Prostate gland (tissue), 2 donors: ENCODE results near the gene CTNNA2. TPM values are rescaled to one million over a fixed set of nuclear protein-coding genes. Genes with fewer than 3 reads are reported as not detected.

Experiments used
- DNase-seq: peaks from one replicate; pipeline ENCODE4 v3.0.0-alpha.2; 2019; ENCODE audit warnings: low spot score
- H3K27ac ChIP-seq, 2 donors: fragments of 200-600 bp; sonication (generic); 2 replicates each; pipeline ENCODE4 v1.5.1; 2017 to 2019
- H3K27me3 ChIP-seq: fragments of 200-600 bp; sonication (generic); replicated peaks from 2 replicates; pipeline ENCODE4 v1.5.1; 2019; ENCODE audit not compliant: insufficient read depth
- H3K36me3 ChIP-seq, 2 donors: fragments of 200-600 bp; sonication (generic); 1 replicate in 1 of 2; 2 replicates in 1 of 2; pipeline versions ENCODE4 v1.5.1 to v1.8.1; 2017 to 2019
- H3K4me1 ChIP-seq: fragments of 200-600 bp; sonication (generic); replicated peaks from 2 replicates; pipeline ENCODE4 v1.5.1; 2019
- H3K4me3 ChIP-seq, 2 donors: fragments of 200-600 bp; sonication (generic); 2 replicates each; pipeline ENCODE4 v1.5.1; 2017 to 2019
- H3K9me3 ChIP-seq: fragments of 200-600 bp; sonication (generic); 2 replicates; pipeline ENCODE4 v1.5.1; 2017
- CTCF ChIP-seq, 4 experiments: fragments of 200-600 bp in 2 of 4; fragments of 450-650 bp in 2 of 4; sonication (generic) in 2 of 4; IDR thresholded peaks; 1 replicate in 3 of 4; 2 replicates in 1 of 4; pipeline ENCODE4 v1.5.1; 2016 to 2019; ENCODE audit warnings: antibody characterized with exemption in 4 of 4, mild to moderate bottlenecking in 2 of 4, moderate library complexity in 2 of 4
- POLR2A ChIP-seq: fragments of 450-650 bp; IDR thresholded peaks from one replicate; pipeline ENCODE4 v1.6.1; 2016; ENCODE audit warnings: antibody characterized with exemption, mild to moderate bottlenecking
- POLR2AphosphoS5 ChIP-seq: sonication (generic); formaldehyde crosslinking; IDR thresholded peaks from one replicate; pipeline ENCODE4 v1.6.1; 2017; ENCODE audit warnings: antibody characterized with exemption
- WGBS: methylation state at CpG from one replicate; pipeline ENCODE4 v1.1.5; 2018; 5-methylcytosine and 5-hydroxymethylcytosine counted together
- intact Hi-C: fragments of 100-400 bp; cut with DNase I; formaldehyde crosslinking; loops from one replicate; pipeline ENCODE4 v1.14.2; 2022
- total RNA-seq, 2 donors: library from RNA; depleted of rRNA; stranded (reverse); fragments of >200 nt; gene quantifications; one replicate each; pipeline ENCODE4 v1.1.0, GENCODE V29; 2016

Gene CTNNA2
- total RNA-seq, 2 donors from 2014 or later: 24.3 TPM; not detected in 1

GRCh38 chr2:79860228-79861058, 347.6 kb downstream of the CTNNA2 start:
- DNase-seq: no peak
- no peak overlapping the region for H3K27ac ChIP-seq
- H3K4me1 ChIP-seq: no peaks in the 10 kb centered on the region
- no peaks in the 10 kb centered on the region for H3K9me3 ChIP-seq
- TF ChIP-seq POLR2A (no peak), CTCF (IDR thresholded peaks at IDR 0.05) (peak in 1 of 4 experiments; percentile 38)
- intact Hi-C loops: no loop called here
- H3K4me3 ChIP-seq: no peak overlapping the region
- WGBS: 44% methylated on average over 10 of the region's 10 CpGs
- no peaks in the 10 kb centered on the region for H3K27me3 ChIP-seq
- H3K36me3 ChIP-seq: no peaks in the 10 kb centered on the region

DNA sequence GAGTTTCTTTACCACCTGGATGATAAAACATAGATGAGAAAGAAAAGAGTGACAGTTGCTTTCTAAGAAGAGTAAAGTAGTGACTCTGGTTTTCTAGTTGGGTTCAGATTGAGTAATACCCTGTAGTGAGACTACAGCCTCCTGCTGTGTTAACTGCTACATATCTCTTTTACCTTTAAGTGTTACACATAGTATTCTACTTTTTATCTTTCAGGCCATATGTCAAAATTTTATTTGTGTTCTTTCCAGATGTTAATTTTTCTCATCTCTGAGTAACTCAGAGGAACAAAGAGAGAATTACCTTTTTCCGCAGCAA, 348.2 kb downstream of the CTNNA2 start:
- no peak overlapping the region for H3K4me3 ChIP-seq
- intact Hi-C loops: no loop called here
- H3K27ac ChIP-seq: no peak overlapping the region
- H3K4me1 ChIP-seq: no peaks in the 10 kb centered on the region
- TF ChIP-seq POLR2AphosphoS5 (no peak), POLR2A (no peak), CTCF (IDR thresholded peaks at IDR 0.05) (no peak)
- no peaks in the 10 kb centered on the region for H3K27me3 ChIP-seq
- no peaks in the 10 kb centered on the region for H3K9me3 ChIP-seq
- no peaks in the 10 kb centered on the region for H3K36me3 ChIP-seq
- 90% methylated on average over 1 of the region's 1 CpG for WGBS
- DNase-seq: no peak

DNA sequence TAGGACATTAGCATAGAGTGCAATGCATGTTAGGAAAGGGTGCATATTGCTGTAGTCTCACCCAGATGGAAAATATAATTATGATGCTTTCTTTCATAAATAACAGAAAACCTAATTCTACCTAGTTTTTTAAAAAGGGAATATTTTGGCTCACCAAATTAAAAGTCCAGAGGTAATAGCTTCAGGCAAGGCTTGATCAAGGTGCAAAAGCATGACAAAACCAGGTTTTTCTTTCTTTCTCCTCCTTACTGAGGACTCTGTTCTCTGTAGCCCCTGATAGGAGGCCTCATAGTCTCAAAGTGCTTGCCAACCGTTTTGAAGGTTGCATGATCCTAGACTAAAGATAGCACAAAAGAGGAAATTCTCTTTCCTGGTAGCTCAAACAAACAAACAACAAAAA, 349.9 kb downstream of the CTNNA2 start:
- no peaks in the 10 kb centered on the region for H3K9me3 ChIP-seq
- TF ChIP-seq POLR2AphosphoS5 (no peak), CTCF (IDR thresholded peaks at IDR 0.05) (no peak), POLR2A (no peak)

GRCh38 chr2:79872656-79873055, 359.8 kb downstream of the CTNNA2 start:
- H3K36me3 ChIP-seq: no peaks in the 10 kb centered on the region
- H3K4me1 ChIP-seq: no peaks in the 10 kb centered on the region
- no peak overlapping the region for H3K27ac ChIP-seq
- no peaks in the 10 kb centered on the region for H3K27me3 ChIP-seq
- TF ChIP-seq POLR2A (no peak), CTCF (IDR thresholded peaks at IDR 0.05) (no peak), POLR2AphosphoS5 (no peak)
- 66% methylated on average over 2 of the region's 2 CpGs for WGBS
- H3K4me3 ChIP-seq: no peak overlapping the region
- H3K9me3 ChIP-seq: no peaks in the 10 kb centered on the region
- intact Hi-C loops: no loop called here
- no peak for DNase-seq

More for the DNA sequence above, 349.9 kb downstream of the CTNNA2 start:
- intact Hi-C loops: no loop called here
- Histone ChIP-seq H3K27ac (no peak overlapping the region), H3K4me3 (no peak overlapping the region), H3K36me3 (no peaks in the 10 kb centered on the region), H3K27me3 (no peaks in the 10 kb centered on the region), H3K4me1 (no peaks in the 10 kb centered on the region)
- WGBS: 21% methylated on average over 1 of the region's 1 CpG
- no peak for DNase-seq

DNA sequence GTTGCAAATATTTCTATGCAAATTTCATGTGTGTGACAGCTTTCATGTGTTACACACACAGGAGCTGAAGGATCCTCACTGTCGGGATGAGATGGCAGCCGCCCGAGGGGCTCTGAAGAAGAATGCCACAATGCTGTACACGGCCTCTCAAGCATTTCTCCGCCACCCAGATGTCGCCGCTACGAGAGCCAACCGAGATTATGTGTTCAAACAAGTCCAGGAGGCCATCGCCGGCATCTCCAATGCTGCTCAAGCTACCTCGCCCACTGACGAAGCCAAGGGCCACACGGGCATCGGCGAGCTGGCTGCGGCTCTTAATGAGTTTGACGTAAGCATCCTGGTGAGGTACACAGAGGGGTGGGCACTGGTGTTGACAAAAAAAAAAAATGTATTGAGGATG, 361.2 kb downstream of the CTNNA2 start:
- WGBS: 96% methylated on average over 18 of the region's 18 CpGs
- Histone ChIP-seq H3K36me3 (no peaks in the 10 kb centered on the region), H3K9me3 (no peaks in the 10 kb centered on the region), H3K27me3 (no peaks in the 10 kb centered on the region), H3K4me1 (no peaks in the 10 kb centered on the region), H3K4me3 (no peak overlapping the region), H3K27ac (no peak overlapping the region)
- DNase-seq: no peak
- intact Hi-C loops: no loop called here
- TF ChIP-seq CTCF (IDR thresholded peaks at IDR 0.05): no peak
- no peak for TF ChIP-seq POLR2AphosphoS5
- TF ChIP-seq POLR2A: no peak
